PFSK-1 (cell line): ENCODE results near the gene ARID4B.

Experiments used
- FOXP2 ChIP-seq: optimal IDR thresholded peaks from 2 replicates; pipeline ENCODE3; 2011; ENCODE audit warnings: borderline replicate concordance, control low read depth, inconsistent platforms; ENCODE audit not compliant: insufficient read depth; ENCODE audit errors: extremely low read length, extremely low read depth
- POLR2AphosphoS5 ChIP-seq: IDR thresholded peaks from 2 replicates; pipeline ENCODE4 v1.6.1; 2012; ENCODE audit warnings: low read depth, mild to moderate bottlenecking, control low read depth, low read length, moderate library complexity
- SIN3A ChIP-seq: IDR thresholded peaks from 2 replicates; pipeline ENCODE4 v1.6.1; 2012; ENCODE audit warnings: mild to moderate bottlenecking, low read length, moderate library complexity, borderline replicate concordance; ENCODE audit not compliant: insufficient read depth
- TAF1 ChIP-seq: IDR thresholded peaks from 2 replicates; pipeline ENCODE4 v1.6.1; 2012; ENCODE audit warnings: low read length, control low read depth, borderline replicate concordance; ENCODE audit not compliant: insufficient read depth
- TF ChIP-seq, protein P1 (sequence below), 2 experiments: IDR thresholded peaks; 2 replicates each; pipeline versions ENCODE4 v1.6.1 to v1.8.0; 2011 to 2012; ENCODE audit warnings: low read depth in 2 of 2, low read length in 2 of 2, control low read depth in 1 of 2, inconsistent platforms in 1 of 2, mild to moderate bottlenecking in 1 of 2, moderate library complexity in 1 of 2; ENCODE audit not compliant: insufficient read depth in 1 of 2

ARID4B gene

DNA sequence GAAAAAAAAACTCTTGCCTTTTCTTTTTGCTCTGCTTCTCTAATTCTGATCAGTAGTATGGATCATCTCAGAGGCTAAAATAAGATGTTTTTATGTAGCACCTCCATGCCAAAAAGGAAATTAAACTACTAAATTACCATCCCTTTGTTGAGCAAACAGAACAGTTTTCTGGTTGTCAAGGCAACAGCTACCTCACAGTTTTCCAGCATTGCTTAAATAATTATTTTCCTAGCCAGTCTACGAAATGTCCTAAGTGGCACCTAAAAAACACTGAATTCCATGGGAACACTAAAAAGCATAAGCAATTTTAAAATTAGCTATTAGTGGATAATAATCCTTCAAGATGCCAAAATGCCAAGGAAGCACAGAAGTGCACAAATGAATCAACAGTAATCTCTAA, 61.7 kb downstream of the ARID4B start:
- TF ChIP-seq, protein P1, sequence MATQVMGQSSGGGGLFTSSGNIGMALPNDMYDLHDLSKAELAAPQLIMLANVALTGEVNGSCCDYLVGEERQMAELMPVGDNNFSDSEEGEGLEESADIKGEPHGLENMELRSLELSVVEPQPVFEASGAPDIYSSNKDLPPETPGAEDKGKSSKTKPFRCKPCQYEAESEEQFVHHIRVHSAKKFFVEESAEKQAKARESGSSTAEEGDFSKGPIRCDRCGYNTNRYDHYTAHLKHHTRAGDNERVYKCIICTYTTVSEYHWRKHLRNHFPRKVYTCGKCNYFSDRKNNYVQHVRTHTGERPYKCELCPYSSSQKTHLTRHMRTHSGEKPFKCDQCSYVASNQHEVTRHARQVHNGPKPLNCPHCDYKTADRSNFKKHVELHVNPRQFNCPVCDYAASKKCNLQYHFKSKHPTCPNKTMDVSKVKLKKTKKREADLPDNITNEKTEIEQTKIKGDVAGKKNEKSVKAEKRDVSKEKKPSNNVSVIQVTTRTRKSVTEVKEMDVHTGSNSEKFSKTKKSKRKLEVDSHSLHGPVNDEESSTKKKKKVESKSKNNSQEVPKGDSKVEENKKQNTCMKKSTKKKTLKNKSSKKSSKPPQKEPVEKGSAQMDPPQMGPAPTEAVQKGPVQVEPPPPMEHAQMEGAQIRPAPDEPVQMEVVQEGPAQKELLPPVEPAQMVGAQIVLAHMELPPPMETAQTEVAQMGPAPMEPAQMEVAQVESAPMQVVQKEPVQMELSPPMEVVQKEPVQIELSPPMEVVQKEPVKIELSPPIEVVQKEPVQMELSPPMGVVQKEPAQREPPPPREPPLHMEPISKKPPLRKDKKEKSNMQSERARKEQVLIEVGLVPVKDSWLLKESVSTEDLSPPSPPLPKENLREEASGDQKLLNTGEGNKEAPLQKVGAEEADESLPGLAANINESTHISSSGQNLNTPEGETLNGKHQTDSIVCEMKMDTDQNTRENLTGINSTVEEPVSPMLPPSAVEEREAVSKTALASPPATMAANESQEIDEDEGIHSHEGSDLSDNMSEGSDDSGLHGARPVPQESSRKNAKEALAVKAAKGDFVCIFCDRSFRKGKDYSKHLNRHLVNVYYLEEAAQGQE (IDR thresholded peaks at IDR 0.05; ENCODE audit: insufficient read depth in 1 of 2, low read depth in 2 of 2, low read length in 2 of 2) = no peak
- TF ChIP-seq FOXP2 (no peak), TAF1 (no peak), POLR2AphosphoS5 (no peak), SIN3A (no peak)

DNA sequence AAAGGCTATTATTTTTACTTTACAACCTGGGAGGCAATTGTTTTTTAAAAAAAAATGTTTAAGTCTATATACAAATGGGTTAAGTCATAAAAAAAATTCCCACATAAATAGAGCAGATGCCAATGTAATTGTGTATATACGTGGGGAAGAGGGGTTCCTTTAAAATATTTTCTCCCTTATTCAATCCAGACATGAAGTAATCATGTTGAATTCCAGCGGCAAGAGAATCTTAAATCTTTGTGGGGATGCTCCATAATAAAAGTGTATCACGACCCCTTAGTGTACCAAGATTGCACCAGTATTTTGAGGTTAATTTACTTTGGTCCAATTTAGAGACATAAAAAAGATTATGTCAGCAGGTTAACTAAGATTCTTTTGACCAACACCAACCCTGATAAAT, 62.1 kb downstream of the ARID4B start:
- TF ChIP-seq SIN3A = no peak
- no peak for TF ChIP-seq FOXP2
- no peak for TF ChIP-seq TAF1
- no peak for TF ChIP-seq POLR2AphosphoS5
- TF ChIP-seq, protein P1 (IDR thresholded peaks at IDR 0.05; ENCODE audit: insufficient read depth in 1 of 2, low read depth in 2 of 2, low read length in 2 of 2) = no peak

DNA sequence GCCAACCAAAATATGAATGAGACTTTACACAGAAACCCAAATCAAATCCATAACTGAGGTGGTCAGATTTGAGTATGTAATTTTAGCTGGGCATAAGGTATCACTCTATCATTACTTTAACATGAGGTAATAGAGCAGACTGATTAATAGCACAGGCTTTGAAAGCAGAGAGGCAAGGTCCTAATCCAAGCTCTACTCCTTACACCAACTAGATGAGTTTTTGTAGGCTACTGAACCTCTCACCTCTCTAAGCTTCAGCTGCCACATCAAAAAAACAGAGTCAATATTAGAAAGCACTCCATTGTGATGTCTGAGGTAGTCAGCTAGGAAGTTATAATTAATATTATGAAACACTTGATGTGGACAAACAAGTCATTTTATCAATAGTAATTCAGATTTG, 63.7 kb downstream of the ARID4B start:
- no peak for TF ChIP-seq FOXP2
- TF ChIP-seq POLR2AphosphoS5 = no peak

DNA sequence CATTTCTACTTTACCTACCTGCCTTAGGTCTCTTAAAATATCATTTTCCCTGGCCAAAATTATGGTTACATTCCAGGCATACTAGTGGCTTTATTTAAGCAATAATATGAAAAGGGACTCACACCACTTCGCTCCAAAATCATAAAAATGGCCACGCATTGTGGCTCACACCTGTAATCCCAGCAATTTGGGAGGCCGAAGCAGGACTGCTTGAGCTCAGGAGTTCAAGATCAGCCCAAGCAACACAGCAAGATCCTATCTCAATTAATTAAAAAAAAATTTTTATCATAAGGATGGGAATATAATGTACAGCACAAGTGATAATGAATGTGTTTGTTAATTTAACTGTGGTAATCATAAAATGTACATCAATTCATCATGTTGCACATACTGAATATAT, 65.4 kb downstream of the ARID4B start:
- TF ChIP-seq SIN3A (no peak), TAF1 (no peak), FOXP2 (no peak), POLR2AphosphoS5 (no peak)
- TF ChIP-seq, protein P1 (IDR thresholded peaks at IDR 0.05; ENCODE audit: insufficient read depth in 1 of 2, low read depth in 2 of 2, low read length in 2 of 2) = no peak

DNA sequence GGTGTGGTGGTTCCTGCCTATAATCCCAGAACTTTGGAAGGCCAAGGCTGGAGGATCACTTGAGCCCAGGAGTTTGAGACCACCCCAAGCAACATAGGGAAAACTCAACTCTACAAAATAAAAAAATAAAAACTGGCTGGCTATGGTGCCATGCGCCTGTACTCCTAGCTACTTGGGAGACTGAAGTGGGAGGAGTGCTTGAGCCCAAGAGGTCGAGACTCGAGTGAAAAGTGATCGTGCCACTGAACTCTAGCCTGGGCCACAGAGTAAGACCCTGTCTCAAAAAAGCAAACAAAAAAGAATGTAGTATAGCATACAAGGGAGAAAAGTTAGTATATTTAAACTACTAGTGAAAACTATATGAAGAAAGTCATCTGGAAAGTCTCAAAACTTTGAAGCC, 66.7 kb downstream of the ARID4B start:
- TF ChIP-seq FOXP2 = no peak
- TF ChIP-seq POLR2AphosphoS5 = no peak
- TF ChIP-seq, protein P1 (IDR thresholded peaks at IDR 0.05; ENCODE audit: insufficient read depth in 1 of 2, low read depth in 2 of 2, low read length in 2 of 2) = no peak
- TF ChIP-seq TAF1 = no peak
- no peak for TF ChIP-seq SIN3A
